Astrocyte of the spinal cord (primary cell): ENCODE results near the gene SLC25A25.

Experiments
- DNase-seq: peaks from one replicate; pipeline ENCODE4 v3.0.0; 2011; ENCODE audit warnings: low read depth, low spot score
- H3K4me3 ChIP-seq: 2 replicates; pipeline ENCODE4 v1.5.1; 2011; ENCODE audit warnings: low read depth, mild to moderate bottlenecking, low read length, moderate library complexity
- in situ Hi-C: cut with HindIII; loops from 2 replicates; pipeline ENCODE4 v1.10.0; 2017; ENCODE audit warnings: low sequenced_read_pairs
- TF ChIP-seq, protein P1 (sequence below): IDR thresholded peaks from 2 replicates; pipeline ENCODE4 v1.5.1; 2012; ENCODE audit warnings: low read depth, mild to moderate bottlenecking, low read length, inconsistent platforms

The SLC25A25 gene

DNA sequence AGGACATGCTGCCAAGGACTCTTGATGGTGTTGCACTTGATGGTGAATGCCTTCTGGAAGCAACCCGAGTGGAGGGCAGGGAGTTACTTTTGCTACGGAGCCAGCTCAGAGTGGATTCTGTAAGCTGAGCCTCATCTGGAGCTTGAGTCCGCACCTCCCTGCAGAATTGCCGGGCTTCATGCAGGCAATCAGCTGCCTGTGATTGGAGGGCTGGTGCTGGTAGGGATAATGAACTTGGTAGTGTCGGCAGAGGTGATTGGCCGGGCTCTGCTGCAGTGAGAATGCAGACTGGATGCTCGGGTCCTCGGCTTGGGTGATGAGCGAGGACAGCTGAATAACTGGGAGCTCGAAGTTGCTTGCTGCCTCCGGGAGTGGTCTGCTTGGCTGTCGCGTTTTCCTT is 23.1 kb downstream of the SLC25A25 start:
- peak; percentile 94 for DNase-seq
- TF ChIP-seq, protein P1, sequence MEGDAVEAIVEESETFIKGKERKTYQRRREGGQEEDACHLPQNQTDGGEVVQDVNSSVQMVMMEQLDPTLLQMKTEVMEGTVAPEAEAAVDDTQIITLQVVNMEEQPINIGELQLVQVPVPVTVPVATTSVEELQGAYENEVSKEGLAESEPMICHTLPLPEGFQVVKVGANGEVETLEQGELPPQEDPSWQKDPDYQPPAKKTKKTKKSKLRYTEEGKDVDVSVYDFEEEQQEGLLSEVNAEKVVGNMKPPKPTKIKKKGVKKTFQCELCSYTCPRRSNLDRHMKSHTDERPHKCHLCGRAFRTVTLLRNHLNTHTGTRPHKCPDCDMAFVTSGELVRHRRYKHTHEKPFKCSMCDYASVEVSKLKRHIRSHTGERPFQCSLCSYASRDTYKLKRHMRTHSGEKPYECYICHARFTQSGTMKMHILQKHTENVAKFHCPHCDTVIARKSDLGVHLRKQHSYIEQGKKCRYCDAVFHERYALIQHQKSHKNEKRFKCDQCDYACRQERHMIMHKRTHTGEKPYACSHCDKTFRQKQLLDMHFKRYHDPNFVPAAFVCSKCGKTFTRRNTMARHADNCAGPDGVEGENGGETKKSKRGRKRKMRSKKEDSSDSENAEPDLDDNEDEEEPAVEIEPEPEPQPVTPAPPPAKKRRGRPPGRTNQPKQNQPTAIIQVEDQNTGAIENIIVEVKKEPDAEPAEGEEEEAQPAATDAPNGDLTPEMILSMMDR: no peak
- H3K4me3 ChIP-seq: peak overlapping the region; percentile 49
- in situ Hi-C loops: no loop called here

DNA sequence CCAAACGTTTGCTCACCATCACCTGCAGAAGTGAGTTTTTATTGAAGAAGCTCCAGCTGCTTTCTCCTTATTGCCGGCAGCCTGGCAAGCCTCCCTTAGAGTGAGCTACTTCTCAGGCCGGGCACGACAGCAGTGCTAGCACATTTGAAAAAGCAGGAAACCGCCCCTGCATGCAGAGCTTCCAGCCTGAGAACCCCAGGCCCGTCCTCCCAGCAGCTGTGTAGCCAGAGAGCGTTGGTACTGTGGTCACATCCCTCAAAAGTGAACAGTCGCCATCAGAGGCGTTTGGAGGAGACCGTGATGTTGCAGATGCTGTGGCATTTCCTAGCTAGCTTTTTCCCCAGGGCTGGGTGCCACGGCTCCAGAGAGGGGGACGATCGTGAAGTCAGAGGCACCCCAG is 23.5 kb downstream of the SLC25A25 start:
- no peak for DNase-seq
- TF ChIP-seq, protein P1: no peak
- peak overlapping the region; percentile 49 for H3K4me3 ChIP-seq
- in situ Hi-C loops: no loop called here

DNA sequence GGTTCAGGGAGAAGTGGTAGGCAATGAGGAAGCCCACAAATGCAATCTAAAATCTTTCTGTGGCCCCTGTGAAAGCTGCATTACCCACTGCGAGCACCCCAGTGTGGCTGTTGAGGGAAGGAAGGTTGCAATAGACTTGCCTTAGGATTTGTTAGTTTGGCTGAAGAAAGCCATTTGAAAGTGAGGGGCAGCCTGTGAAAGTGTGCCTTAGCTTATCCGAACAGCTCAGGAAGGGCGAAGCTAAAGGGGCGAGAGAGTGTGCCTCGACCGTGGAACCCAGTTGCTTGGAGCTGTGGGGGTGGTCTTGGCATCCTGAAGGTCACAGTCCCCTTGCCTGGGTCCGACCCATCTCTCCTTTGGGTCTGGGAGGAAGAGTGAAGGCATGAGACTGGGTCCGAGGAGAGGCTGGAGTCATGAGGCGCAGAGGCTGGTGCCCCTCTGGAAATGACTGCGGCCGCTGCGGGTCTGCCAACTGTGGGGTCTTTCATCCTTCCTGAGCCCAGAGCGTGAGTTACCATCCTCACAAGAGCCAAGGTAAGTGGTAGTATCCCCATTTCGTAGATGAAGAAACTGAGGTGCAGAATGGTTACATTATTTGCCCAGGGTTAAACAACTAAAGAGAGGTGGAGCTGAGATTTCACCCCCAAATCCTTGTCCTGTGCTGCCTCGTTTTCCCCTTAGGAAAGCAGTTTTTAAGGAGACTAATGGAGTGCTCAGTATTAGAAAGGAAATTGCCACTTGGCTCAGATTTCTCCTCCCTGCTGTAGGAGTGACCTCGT is 24.4 kb downstream of the SLC25A25 start:
- H3K4me3 ChIP-seq: peak overlapping the region; percentile 49
- DNase-seq: no peak
- in situ Hi-C loops: no loop called here
- TF ChIP-seq, protein P1: no peak

DNA sequence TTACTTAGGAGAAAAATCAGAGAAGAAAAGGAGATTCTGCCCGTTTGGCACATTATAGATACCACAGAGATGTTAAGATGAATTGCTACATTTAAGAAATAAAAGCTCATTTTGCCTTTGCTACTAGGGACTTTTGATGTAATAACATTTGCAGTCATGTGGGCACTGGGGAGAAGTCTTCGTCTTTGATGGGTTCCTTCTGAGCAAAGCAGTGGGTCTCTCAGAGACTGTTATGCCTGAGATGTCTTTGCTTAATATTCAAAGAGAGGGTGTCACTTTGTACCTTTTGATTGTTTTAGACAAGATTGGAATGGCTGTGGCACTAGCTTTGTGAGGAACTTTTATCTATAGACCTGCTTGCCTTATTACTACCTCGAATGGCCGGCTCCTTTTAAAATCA is 25.0 kb downstream of the SLC25A25 start:
- TF ChIP-seq, protein P1: no peak
- peak overlapping the region; percentile 49 for H3K4me3 ChIP-seq
- in situ Hi-C loops: no loop called here
- DNase-seq: no peak

DNA sequence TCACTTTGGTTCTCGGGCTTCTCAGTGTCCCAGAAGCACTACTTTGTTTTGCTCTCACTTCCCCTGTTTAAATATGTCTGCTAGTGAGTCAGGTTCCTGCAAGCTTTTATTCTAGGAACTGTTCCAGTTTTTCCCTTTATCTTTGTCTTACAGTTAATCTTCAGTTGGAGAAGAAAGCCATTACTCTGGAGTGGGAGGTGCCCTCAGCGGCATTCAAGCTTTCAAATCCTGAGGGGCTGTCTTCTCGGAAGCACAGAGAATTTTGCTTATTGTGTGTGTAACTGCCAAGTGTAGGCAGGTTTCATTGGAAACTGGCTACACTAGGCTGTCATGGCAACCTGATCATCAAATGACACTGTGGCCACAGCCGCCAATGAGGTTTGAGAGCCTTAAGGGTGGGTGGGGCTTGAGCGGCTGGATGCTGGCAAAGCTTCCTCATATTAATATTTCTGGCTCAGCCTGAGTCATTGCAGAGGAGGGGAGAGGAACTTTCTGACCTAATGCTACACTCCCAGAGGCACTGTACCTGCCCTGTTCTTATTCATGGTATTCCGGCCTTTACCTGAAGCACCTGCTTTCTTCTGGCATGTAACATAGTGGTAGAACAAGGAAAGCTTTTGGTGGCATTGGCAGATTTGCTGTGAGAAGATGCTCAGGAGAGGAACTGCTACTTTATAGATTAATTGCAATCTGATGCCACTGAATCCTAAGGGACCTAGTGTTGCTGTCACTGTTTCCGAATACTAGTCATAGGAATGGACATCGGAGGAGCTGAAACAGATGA is 26.3 kb downstream of the SLC25A25 start:
- in situ Hi-C loops: no loop called here
- TF ChIP-seq, protein P1: no peak
- peak; percentile 99 for DNase-seq
- H3K4me3 ChIP-seq: peak overlapping the region; percentile 20

DNA sequence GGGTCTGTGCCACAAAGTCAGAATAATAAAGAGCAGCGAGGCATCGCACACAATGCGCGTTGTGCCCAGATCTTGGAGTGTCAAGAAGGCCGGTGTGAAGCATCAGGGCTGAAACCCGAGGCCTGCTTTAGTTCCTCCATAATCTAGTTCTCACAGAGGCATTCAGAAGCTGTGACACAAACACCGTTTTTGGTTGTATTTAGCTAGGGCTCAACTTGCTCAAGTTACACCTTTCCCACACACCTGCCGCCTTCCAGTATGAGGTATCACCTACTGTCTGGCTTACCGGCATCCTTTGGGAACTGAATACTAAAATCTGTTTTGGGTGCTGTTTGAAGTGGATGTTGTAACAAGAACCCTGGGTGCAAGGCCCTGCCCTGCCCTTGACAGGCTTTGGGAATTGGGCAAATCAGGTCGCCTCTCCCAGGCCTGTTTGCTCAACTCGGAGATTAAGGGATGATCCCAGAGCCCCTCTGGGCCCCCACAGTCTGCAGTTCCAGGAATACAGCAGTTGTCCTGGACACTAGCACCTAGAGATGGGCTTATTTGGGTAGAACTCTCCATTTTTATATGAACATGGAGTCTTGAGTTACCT is 27.0 kb downstream of the SLC25A25 start:
- TF ChIP-seq, protein P1: no peak
- no peak overlapping the region for H3K4me3 ChIP-seq
- in situ Hi-C loops: no loop called here
- DNase-seq: no peak
